HEK293T (cell line): Measurements from ENCODE around the gene WDR5B.

Source experiments
- FOXM1 ChIP-seq: fragments of 450-650 bp; IDR thresholded peaks from 2 replicates; pipeline ENCODE4 v1.6.1; 2017; ENCODE audit warnings: mild to moderate bottlenecking, borderline replicate concordance
- TARDBP ChIP-seq: fragments of 450-650 bp; IDR thresholded peaks from 2 replicates; pipeline ENCODE4 v1.6.1; 2016

GRCh38 chr3:122406198-122406597 is 9.7 kb downstream of the WDR5B start:
- TF ChIP-seq FOXM1, result no peak
- TF ChIP-seq TARDBP, result no peak
